Measurements from ENCODE around the gene TCP1. TPM values are rescaled to one million over a fixed set of nuclear protein-coding genes. Genes with fewer than 3 reads are reported as not detected.

The TCP1 gene
- total RNA-seq, 1 donor from 2014 or later: 80.8 TPM

- H3K27me3 ChIP-seq: no peaks in the 10 kb centered on the region
- H3K27ac ChIP-seq: no peak overlapping the region
- no peak for DNase-seq (ENCODE audit: extremely low spot score in 2 of 2)
- H3K9me3 ChIP-seq: no peaks in the 10 kb centered on the region
- TF ChIP-seq POLR2AphosphoS5 (IDR thresholded peaks at IDR 0.05; ENCODE audit: insufficient read depth in 1 of 2, low read depth in 1 of 2) (no peak), POLR2A (IDR thresholded peaks at IDR 0.05) (no peak)
- TF ChIP-seq, protein P1, sequence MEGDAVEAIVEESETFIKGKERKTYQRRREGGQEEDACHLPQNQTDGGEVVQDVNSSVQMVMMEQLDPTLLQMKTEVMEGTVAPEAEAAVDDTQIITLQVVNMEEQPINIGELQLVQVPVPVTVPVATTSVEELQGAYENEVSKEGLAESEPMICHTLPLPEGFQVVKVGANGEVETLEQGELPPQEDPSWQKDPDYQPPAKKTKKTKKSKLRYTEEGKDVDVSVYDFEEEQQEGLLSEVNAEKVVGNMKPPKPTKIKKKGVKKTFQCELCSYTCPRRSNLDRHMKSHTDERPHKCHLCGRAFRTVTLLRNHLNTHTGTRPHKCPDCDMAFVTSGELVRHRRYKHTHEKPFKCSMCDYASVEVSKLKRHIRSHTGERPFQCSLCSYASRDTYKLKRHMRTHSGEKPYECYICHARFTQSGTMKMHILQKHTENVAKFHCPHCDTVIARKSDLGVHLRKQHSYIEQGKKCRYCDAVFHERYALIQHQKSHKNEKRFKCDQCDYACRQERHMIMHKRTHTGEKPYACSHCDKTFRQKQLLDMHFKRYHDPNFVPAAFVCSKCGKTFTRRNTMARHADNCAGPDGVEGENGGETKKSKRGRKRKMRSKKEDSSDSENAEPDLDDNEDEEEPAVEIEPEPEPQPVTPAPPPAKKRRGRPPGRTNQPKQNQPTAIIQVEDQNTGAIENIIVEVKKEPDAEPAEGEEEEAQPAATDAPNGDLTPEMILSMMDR (IDR thresholded peaks at IDR 0.05): no peak
- H3K4me3 ChIP-seq: no peak overlapping the region
- no peaks in the 10 kb centered on the region for H3K4me1 ChIP-seq
- intact Hi-C loops (cut with DNase I): no loop called here
- H3K36me3 ChIP-seq: peaks cover 0 to 63% of the 10 kb centered on the region in 2 donors
Observed at GRCh38 chr6:159777240-159777904, 12.0 kb downstream of the TCP1 start.

GRCh38 chr6:159772196-159772595, 17.2 kb downstream of the TCP1 start:
- no peaks in the 10 kb centered on the region for H3K4me1 ChIP-seq
- no peak for DNase-seq (ENCODE audit: extremely low spot score in 2 of 2)
- H3K9me3 ChIP-seq: no peaks in the 10 kb centered on the region
- H3K36me3 ChIP-seq: peaks cover 0 to 43% of the 10 kb centered on the region in 2 donors
- intact Hi-C loops (cut with DNase I): no loop called here
- H3K27ac ChIP-seq: no peak overlapping the region
- TF ChIP-seq POLR2A (IDR thresholded peaks at IDR 0.05) (no peak), POLR2AphosphoS5 (IDR thresholded peaks at IDR 0.05; ENCODE audit: insufficient read depth in 1 of 2, low read depth in 1 of 2) (no peak)
- TF ChIP-seq, protein P1 (IDR thresholded peaks at IDR 0.05): no peak
- H3K4me3 ChIP-seq: no peak overlapping the region
- H3K27me3 ChIP-seq: no peaks in the 10 kb centered on the region

- no peaks in the 10 kb centered on the region for H3K4me1 ChIP-seq
- no peaks in the 10 kb centered on the region for H3K27me3 ChIP-seq
- no peak overlapping the region for H3K27ac ChIP-seq
- TF ChIP-seq POLR2A (IDR thresholded peaks at IDR 0.05) (no peak), POLR2AphosphoS5 (IDR thresholded peaks at IDR 0.05; ENCODE audit: insufficient read depth in 1 of 2, low read depth in 1 of 2) (no peak)
- TF ChIP-seq, protein P1 (IDR thresholded peaks at IDR 0.05): no peak
- intact Hi-C loops (cut with DNase I): no loop called here
- H3K4me3 ChIP-seq: no peak overlapping the region
- no peak for DNase-seq (ENCODE audit: extremely low spot score in 2 of 2)
- H3K36me3 ChIP-seq: peaks cover 0 to 29% of the 10 kb centered on the region in 2 donors
- H3K9me3 ChIP-seq: no peaks in the 10 kb centered on the region
Observed at GRCh38 chr6:159769470-159769869, 19.9 kb downstream of the TCP1 start.

DNA sequence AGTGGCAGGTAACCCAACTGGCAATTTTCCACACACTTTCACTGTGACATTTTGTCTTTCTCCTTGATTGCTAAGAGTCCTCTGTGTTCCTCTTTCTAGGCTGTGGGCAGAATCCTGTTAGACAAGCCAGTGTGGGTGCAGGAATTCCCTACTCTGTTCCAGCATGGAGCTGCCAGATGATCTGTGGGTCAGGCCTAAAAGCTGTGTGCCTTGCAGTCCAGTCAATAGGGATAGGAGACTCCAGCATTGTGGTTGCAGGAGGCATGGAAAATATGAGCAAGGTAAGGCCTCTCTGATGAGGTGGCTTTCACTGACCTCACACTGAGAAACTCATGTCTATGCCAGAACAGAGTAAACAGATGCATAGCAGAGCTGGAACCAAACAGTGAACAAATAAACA, 22.5 kb downstream of the TCP1 start:
- Histone ChIP-seq H3K9me3 (no peaks in the 10 kb centered on the region), H3K4me3 (no peak overlapping the region), H3K27ac (no peak overlapping the region), H3K4me1 (peaks cover 10% of the 10 kb centered on the region), H3K27me3 (no peaks in the 10 kb centered on the region), H3K36me3 (peaks cover 0 to 35% of the 10 kb centered on the region in 2 donors)
- intact Hi-C loops (cut with DNase I): no loop called here
- no peak for TF ChIP-seq POLR2AphosphoS5 (IDR thresholded peaks at IDR 0.05; ENCODE audit: insufficient read depth in 1 of 2, low read depth in 1 of 2)
- no peak for TF ChIP-seq POLR2A (IDR thresholded peaks at IDR 0.05)
- TF ChIP-seq, protein P1 (IDR thresholded peaks at IDR 0.05): no peak
- no peak for DNase-seq (ENCODE audit: extremely low spot score in 2 of 2)

DNA sequence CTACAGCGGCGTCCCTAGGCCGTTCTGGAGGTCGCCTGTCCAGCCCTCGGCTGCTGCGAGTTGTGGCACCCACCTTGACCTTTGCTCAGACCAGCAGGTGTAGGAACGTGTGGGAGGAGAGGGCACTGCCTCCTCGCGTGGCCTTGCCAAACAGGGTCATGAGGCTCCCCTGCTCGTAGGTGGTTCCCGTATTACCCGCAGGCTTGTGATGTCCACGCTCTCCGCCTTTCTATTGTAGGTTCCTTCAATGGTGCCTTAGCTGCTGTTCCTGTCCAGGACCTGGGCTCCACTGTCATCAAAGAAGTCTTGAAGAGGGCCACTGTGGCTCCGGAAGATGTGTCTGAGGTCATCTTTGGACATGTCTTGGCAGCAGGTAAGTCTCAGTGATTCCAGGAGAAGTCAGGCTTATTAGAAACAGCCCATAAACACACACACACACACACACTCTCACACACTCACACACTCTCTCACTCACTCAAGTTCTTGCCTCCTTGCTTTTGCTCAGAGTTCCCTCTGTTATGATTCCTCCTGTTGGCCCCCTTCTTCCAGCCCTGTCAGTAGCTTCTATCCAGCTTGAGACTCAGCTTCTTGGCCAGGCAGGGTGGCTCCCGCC, 26.6 kb downstream of the TCP1 start:
- intact Hi-C loops (cut with DNase I): loop anchor here (5.0 kb wide), 1 partner anchor 35 kb away; the partner anchor contains the start of gene WTAP
- no peak for DNase-seq (ENCODE audit: extremely low spot score in 2 of 2)
- H3K4me1 ChIP-seq: peaks cover 25% of the 10 kb centered on the region
- H3K4me3 ChIP-seq: peak overlapping the region; percentile 60 to 79
- H3K27me3 ChIP-seq: no peaks in the 10 kb centered on the region
- H3K36me3 ChIP-seq: peaks cover 0 to 25% of the 10 kb centered on the region in 2 donors
- H3K9me3 ChIP-seq: no peaks in the 10 kb centered on the region
- H3K27ac ChIP-seq: peak overlapping the region; percentile 98
- TF ChIP-seq, protein P1 (IDR thresholded peaks at IDR 0.05): no peak
- TF ChIP-seq POLR2AphosphoS5 (IDR thresholded peaks at IDR 0.05; ENCODE audit: insufficient read depth in 1 of 2, low read depth in 1 of 2) (no peak), POLR2A (IDR thresholded peaks at IDR 0.05) (no peak)
